ENCODE results near the gene FHIT.

Gene FHIT

GRCh38 chr3:59717679-59718205 is 1533.5 kb downstream of the FHIT start:
- DNase-seq = no peak

DNA sequence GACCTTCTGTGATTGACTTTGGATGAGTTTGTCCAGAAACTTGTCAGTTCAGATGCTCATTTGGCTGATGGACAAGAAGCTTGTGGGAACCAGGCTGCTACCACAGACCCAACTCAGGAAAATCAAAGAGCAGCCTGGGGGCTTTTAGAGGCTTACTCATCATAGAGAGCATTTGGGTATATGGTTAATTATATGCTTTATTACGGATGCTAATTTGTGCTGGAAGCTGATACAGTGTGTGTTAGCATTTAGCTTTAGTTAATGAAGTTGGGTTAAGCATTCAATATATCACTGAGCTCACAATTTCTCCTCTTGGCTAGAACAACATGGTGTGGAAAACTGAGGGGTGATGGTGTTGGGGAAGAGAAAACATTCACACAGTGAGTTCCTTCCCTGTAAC is 1537.2 kb downstream of the FHIT start:
- no peak for DNase-seq

- no peak for DNase-seq
These were observed 1540.7 kb downstream of the FHIT start for GRCh38 chr3:59710554-59710953.

GRCh38 chr3:59709702-59710553 is 1541.3 kb downstream of the FHIT start:
- DNase-seq = no peak

DNA sequence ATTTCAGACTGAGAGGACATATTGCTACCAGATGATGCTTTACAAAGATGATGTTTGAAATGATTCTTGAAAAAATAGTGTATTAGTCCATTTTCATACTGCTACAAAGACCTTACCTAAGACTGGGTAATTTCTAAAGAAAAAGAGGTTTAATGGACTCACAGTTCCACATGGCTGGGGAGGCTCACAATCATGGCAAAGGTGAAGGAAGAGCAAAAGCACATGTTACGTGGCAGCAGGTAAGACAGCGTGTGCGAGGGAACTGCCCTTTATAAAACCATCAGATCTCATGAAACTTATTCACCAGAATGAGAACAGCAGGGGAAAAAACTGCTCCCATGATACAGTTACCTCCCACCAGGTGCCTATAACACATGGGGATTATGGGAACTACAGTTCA is 1543.0 kb downstream of the FHIT start:
- DNase-seq = no peak

DNA sequence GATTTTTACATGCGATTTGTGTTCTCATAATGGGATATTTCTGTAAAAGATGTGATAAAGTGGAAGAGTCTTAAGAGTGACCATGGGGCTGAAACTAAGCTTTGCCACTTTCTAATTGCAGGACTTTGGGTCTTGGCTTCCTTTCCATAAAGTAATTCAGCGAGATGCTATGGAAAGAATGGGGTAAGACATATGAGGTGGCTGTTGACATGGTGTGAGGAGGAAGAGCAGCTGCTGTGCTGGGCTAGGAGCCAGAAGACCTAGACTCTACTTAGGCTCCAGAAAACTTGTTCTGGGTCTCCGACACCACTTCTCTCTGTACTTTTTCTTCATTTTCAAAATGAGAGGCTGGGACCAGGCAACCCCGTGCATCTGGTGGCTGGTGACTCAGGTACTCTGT is 1547.0 kb downstream of the FHIT start:
- DNase-seq = no peak

GRCh38 chr3:59699648-59700320 is 1551.5 kb downstream of the FHIT start:
- no peak for DNase-seq

All from NCI-H2081 treated with DMSO at 0.1 percent for 48 hours (cell line).